Upper lobe of left lung (tissue), 4 donors: ENCODE results near the gene SMIM29.

Source experiments
- CTCF ChIP-seq, 6 experiments: fragments of 450-650 bp in 4 of 6; fragments of 200-600 bp in 2 of 6; sonication (generic) in 2 of 6; IDR thresholded peaks; one replicate each; pipeline ENCODE4 v1.5.1; 2016 to 2019; ENCODE audit warnings: antibody characterized with exemption in 6 of 6
- POLR2AphosphoS5 ChIP-seq, 2 donors: sonication (generic); formaldehyde crosslinking; IDR thresholded peaks; one replicate each; pipeline ENCODE4 v1.5.1; 2017; ENCODE audit warnings: antibody characterized with exemption in 2 of 2

DNA sequence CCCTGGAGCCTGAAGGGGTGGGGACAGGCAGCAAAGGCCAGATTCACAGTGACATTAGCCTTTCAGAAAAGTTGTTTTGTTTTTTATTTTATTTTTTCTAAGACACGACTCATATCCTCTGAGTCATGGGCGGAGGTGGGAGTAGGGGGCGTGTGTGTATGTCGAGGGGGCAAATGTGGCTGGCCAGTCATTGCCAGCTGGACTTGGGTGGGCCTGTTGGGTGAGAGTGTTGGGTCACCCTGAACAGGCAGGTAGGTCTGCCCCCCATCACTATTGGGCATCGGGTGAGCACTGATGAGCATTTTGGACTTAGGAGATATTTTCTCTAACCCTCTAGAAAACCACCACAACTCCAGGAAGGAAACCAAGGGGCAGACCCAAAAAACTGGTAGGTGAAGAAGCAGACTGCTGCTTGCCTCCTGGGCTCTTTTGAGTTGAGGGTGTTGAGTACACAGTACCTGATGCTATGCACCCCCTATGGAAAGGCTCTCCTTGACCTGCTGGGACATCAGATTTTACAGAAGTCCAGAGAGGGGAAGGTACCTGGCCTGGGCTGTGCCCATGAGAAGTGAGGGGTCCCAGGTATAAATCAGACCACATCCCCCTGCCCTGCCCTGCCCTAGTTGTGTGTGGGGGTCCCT is 5.6 kb downstream of the SMIM29 start:
- no peak for TF ChIP-seq CTCF (IDR thresholded peaks at IDR 0.05)
- TF ChIP-seq POLR2AphosphoS5 (IDR thresholded peaks at IDR 0.05): no peak
